ENCODE data around the gene GHDC.

DNA sequence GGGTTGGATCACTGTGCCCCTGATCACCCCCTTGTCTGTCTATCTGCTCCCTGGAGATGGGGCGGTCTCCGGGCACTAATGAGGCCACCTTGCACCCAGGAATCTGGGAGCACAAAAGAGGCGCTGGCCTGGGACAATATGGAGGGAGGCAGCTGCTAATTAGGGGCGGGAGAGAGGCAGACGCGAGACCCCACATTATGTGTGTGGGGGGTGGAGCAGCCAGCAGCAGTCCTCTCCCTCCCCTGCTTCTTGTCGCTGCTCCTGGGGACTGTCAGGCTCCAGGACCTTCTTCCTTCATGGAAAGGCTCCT is 8.7 kb downstream of the GHDC start:
- TF ChIP-seq, protein P1, sequence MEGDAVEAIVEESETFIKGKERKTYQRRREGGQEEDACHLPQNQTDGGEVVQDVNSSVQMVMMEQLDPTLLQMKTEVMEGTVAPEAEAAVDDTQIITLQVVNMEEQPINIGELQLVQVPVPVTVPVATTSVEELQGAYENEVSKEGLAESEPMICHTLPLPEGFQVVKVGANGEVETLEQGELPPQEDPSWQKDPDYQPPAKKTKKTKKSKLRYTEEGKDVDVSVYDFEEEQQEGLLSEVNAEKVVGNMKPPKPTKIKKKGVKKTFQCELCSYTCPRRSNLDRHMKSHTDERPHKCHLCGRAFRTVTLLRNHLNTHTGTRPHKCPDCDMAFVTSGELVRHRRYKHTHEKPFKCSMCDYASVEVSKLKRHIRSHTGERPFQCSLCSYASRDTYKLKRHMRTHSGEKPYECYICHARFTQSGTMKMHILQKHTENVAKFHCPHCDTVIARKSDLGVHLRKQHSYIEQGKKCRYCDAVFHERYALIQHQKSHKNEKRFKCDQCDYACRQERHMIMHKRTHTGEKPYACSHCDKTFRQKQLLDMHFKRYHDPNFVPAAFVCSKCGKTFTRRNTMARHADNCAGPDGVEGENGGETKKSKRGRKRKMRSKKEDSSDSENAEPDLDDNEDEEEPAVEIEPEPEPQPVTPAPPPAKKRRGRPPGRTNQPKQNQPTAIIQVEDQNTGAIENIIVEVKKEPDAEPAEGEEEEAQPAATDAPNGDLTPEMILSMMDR (IDR thresholded peaks at IDR 0.05): no peak
- TF ChIP-seq POLR2A (IDR thresholded peaks at IDR 0.05): no peak
- no peak for TF ChIP-seq EP300 (IDR thresholded peaks at IDR 0.05)
